Keratinocyte (primary cell): Measurements from ENCODE around the gene PIAS3.

Experiments
- CTCF ChIP-seq, 3 experiments: IDR thresholded peaks in 1 of 3; conservative IDR thresholded peaks in 1 of 3; optimal IDR thresholded peaks in 1 of 3; 2 replicates in 2 of 3; 3 replicates in 1 of 3; pipeline versions ENCODE3 to v1.5.1; 2011; ENCODE audit warnings: low read length in 3 of 3, mild to moderate bottlenecking in 3 of 3, moderate library complexity in 2 of 3, control low read depth in 1 of 3, inconsistent platforms in 1 of 3; ENCODE audit not compliant: insufficient read depth in 2 of 3; ENCODE audit errors: extremely low read depth in 1 of 3
- EZH2 ChIP-seq: IDR thresholded peaks from one replicate; pipeline ENCODE4 v1.6.1; 2012; ENCODE audit warnings: inconsistent platforms, mild to moderate bottlenecking, low read length, moderate library complexity

GRCh38 chr1:145886816-145887215 lies 27.9 kb upstream of the PIAS3 start:
- TF ChIP-seq CTCF (optimal IDR thresholded peaks at IDR 0.05 in 1 of 3, IDR thresholded peaks at IDR 0.05 in 1 of 3, conservative IDR thresholded peaks at IDR 0.05 in 1 of 3; ENCODE audit: extremely low read depth in 1 of 3, insufficient read depth in 2 of 3, low read length in 3 of 3) = no peak
- no peak for TF ChIP-seq EZH2
